Measurements from ENCODE around the gene LAMC3.
"Not testable (repeated sequence)": the region's sequence is repeated elsewhere in the genome, so short reads cannot be mapped to it uniquely, and the experiment has no call there.

LAMC3 gene

GRCh38 chr9:130992682-130993032, 16.3 kb upstream of the LAMC3 start:
- DNase-seq = no peak

GRCh38 chr9:130993303-130994030, 15.5 kb upstream of the LAMC3 start:
- DNase-seq = no peak

- DNase-seq = no peak
These were observed 14.6 kb upstream of the LAMC3 start for GRCh38 chr9:130994135-130995085.

GRCh38 chr9:130995086-130996011, 13.6 kb upstream of the LAMC3 start:
- no peak for DNase-seq

GRCh38 chr9:130996205-130996604, 12.8 kb upstream of the LAMC3 start:
- DNase-seq = no peak

- no peak for DNase-seq
These were observed 12.1 kb upstream of the LAMC3 start for GRCh38 chr9:130996676-130997394.

- DNase-seq = no peak
These were observed 11.6 kb upstream of the LAMC3 start for GRCh38 chr9:130997395-130997684.

- no peak for DNase-seq
These were observed 10.9 kb upstream of the LAMC3 start for GRCh38 chr9:130997925-130998596.

GRCh38 chr9:130998597-130999244, 10.3 kb upstream of the LAMC3 start:
- DNase-seq = no peak

DNA sequence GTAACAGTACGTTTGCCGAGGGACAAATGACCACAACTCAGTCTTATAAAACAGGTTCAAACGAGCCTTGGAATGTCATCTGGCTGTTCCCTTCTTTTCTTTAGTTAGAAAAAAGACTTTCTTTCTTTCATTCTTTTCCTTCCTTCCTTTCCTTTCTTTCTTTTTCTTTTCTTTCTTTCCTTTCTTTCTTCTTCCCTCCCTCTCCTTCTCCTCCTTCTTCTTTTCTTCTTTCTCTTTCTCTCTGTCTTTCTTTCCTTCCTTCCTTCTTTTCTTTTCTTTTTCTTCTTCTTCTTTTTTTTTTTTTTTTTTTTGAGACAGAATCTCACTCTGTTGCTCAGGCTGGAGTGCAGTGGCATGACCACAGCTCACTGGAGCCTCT, 9.7 kb upstream of the LAMC3 start:
- DNase-seq = no peak

DNA sequence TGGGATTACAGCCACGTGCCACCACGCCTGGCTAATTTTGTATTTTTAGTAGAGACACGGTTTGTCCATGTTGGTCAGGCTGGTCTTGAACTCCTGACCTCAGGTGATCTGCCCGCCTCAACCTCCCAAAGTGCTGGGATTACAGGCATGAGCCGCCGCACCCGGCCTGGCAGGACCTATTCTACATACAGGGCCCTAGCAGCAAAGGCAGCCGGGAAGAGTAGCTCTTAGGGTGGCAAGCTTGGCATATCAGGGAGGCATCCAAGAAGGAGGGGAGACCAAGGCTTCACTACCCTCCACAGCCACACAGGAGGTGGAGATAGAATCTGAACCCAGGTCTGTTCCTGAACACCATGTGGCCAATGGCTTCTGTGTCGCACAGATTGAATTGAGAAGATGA, 8.4 kb upstream of the LAMC3 start:
- not testable (repeated sequence) for DNase-seq

GRCh38 chr9:131001021-131001420, 8.0 kb upstream of the LAMC3 start:
- no peak for DNase-seq

DNA sequence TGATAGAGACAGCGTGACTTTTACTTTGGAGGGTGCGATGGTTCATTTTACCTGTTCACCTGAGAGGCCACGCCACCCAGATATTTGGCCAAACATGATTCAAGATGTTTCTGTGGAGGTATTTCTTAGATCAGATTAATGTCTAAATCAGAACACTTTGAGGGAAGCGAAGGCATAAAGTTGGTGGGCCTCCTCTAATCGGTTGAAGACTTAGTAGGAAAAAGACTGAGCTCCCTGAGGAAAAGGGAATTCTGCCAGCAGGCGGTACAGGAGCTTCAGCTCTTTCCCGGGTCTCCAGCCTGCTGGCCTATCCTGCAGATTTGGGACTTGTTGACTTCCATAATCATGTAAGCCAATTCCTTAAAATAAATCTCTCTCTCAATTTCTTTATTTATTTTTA, 7.0 kb upstream of the LAMC3 start:
- DNase-seq = no peak

DNA sequence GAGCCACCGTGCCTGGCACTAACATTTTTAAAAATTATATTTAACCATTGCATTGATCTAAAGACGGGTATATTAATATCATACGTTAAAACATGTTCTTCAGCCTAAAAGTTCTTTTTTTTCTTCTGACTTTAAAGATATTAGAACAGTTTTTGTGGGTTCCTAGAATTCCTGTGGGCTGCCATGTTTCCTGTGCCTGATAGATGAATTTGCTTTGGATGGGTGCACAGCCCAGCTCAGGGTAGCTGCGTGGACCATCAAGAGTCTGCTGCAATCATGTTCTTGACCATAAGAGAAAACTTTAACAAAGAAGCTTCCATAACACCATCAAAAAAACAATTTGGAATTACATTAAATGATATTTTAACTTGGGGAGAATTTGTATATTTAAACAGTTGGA, 2.4 kb upstream of the LAMC3 start:
- DNase-seq = no peak

DNA sequence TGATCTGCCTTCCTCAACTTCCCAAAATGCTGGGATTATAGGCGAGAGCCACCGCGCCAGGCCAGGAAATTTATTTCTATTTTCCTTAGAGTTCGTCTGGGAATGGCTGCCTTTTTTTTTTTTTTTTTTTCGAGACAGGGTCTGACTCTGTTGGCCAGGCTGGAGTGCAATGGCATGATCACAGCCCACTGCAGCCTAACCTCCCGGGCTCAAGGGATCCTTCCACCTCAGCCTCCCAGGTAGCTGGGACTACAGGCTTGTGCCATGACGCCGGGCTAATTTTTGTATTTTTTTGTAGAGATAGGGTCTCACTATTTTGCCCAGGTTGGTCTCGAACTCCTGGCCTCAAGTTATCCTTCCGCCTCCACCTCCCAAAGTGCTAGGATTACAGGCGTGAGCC, 888 bp upstream of the LAMC3 start:
- DNase-seq = no peak

- no peak for DNase-seq
These were observed 438 bp upstream of the LAMC3 start for GRCh38 chr9:131008563-131008908.

- no peak for DNase-seq
These were observed 1.7 kb downstream of the LAMC3 start for GRCh38 chr9:131010482-131011273.

- no peak for DNase-seq
These were observed 2.5 kb downstream of the LAMC3 start for GRCh38 chr9:131011274-131012022.

DNA sequence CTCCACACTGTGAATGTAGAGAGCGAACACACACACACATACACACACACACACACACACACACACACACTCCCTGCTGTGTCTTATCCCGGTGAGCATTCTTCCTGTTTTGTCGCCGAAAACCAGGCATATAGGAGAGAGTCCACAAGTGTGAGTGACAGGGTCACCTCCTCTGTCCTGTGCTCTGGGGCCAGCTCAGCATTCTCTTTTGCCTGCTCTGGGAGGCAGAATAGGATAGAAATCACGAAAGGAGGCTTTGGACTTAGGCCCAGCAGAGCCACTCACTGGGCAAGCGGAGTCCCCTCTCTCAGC, 3.0 kb downstream of the LAMC3 start:
- no peak for DNase-seq

- no peak for DNase-seq
These were observed 3.5 kb downstream of the LAMC3 start for GRCh38 chr9:131012396-131012917.

Measured in activated CD4-positive, CD25-positive, alpha-beta regulatory T cell (primary cell).